H1 (cell line): Measurements from ENCODE around the gene DCP1B. TPM values are rescaled to one million over a fixed set of nuclear protein-coding genes. Genes with fewer than 3 reads are reported as not detected.

Experiments
- CTCF ChIA-PET: fragments of 300-600 bp; sonication (Branson Sonifier 250); formaldehyde crosslinking; loops from one replicate; lab custom pipeline; 2021; ENCODE audit not compliant: partially characterized antibody; lab: Charles Lee
- POLR2A ChIA-PET: fragments of 300-600 bp; sonication (Branson Sonifier 250); formaldehyde crosslinking; loops from one replicate; lab custom pipeline; 2021; ENCODE audit warnings: inconsistent platforms; ENCODE audit not compliant: partially characterized antibody; lab: Charles Lee
- DNase-seq, 2 experiments: peaks; one replicate each; pipeline versions ENCODE4 v3.0.0 to v3.0.0-alpha.2; 2010 to 2022; ENCODE audit warnings: low spot score in 2 of 2, low read depth in 1 of 2, mixed read lengths in 1 of 2
- FAIRE-seq: peaks from 2 replicates; lab custom pipeline; 2011; peaks lifted over from hg19 to GRCh38; lab: Jason Lieb, UNC
- H2AFZ ChIP-seq: 2 replicates; pipeline ENCODE4 v1.8.1; 2012; ENCODE audit warnings: low read length, inconsistent platforms
- H2AK5ac ChIP-seq: 2 replicates; pipeline ENCODE4 v1.6.1; 2013; ENCODE audit warnings: low read depth, low read length
- H2BK120ac ChIP-seq: replicated peaks from 2 replicates; pipeline ENCODE3; 2013; ENCODE audit warnings: low read depth, low read length, inconsistent platforms
- H2BK12ac ChIP-seq: 2 replicates; pipeline ENCODE4 v1.6.1; 2013; ENCODE audit warnings: low read depth, low read length
- H2BK15ac ChIP-seq: 2 replicates; pipeline ENCODE4 v1.6.1; 2013; ENCODE audit warnings: low read length
- H2BK20ac ChIP-seq: 2 replicates; pipeline ENCODE4 v1.6.1; 2013; ENCODE audit warnings: low read length
- H2BK5ac ChIP-seq: 2 replicates; pipeline ENCODE4 v1.6.1; 2013; ENCODE audit warnings: low read depth, low read length
- H3K14ac ChIP-seq: 2 replicates; pipeline ENCODE4 v1.6.1; 2013; ENCODE audit warnings: inconsistent platforms; ENCODE audit not compliant: insufficient read length
- H3K18ac ChIP-seq: 2 replicates; pipeline ENCODE4 v1.6.1; 2013; ENCODE audit warnings: low read length; ENCODE audit errors: extremely low read depth
- H3K23ac ChIP-seq: 2 replicates; pipeline ENCODE4 v1.6.1; 2013; ENCODE audit warnings: inconsistent platforms; ENCODE audit not compliant: insufficient read length
- H3K23me2 ChIP-seq: 2 replicates; pipeline ENCODE4 v1.6.1; 2013; ENCODE audit warnings: low read depth, low read length
- H3K27ac ChIP-seq: 2 replicates; pipeline ENCODE4 v1.6.1; 2011; ENCODE audit warnings: low read depth, low read length, inconsistent platforms
- H3K27me3 ChIP-seq, 4 experiments: replicated peaks in 1 of 4; 1 replicate in 1 of 4; 2 replicates in 3 of 4; pipeline versions ENCODE4 v1.6.1 to v1.8.1; 2011 to 2013; ENCODE audit warnings: low read length in 3 of 4, mild to moderate bottlenecking in 3 of 4, inconsistent platforms in 2 of 4, mixed read lengths in 2 of 4, moderate library complexity in 1 of 4; ENCODE audit not compliant: control insufficient read depth in 3 of 4, insufficient read depth in 3 of 4; ENCODE audit errors: extremely low read depth in 1 of 4
- H3K36me3 ChIP-seq, 4 experiments: 2 replicates each; pipeline versions ENCODE4 v1.6.1 to v1.8.1; 2011 to 2013; ENCODE audit warnings: mild to moderate bottlenecking in 4 of 4, low read length in 3 of 4, moderate library complexity in 2 of 4, control low read depth in 1 of 4, inconsistent platforms in 1 of 4; ENCODE audit not compliant: insufficient read depth in 4 of 4, control insufficient read depth in 2 of 4
- H3K4ac ChIP-seq: replicated peaks from 2 replicates; pipeline ENCODE3; 2013; ENCODE audit warnings: low read length, low read depth, mixed read lengths, inconsistent platforms; ENCODE audit not compliant: insufficient read length
- H3K4me1 ChIP-seq, 4 experiments: replicated peaks in 1 of 4; 1 replicate in 1 of 4; 2 replicates in 3 of 4; pipeline versions ENCODE4 v1.6.1 to v1.8.1; 2011 to 2013; ENCODE audit warnings: low read length in 3 of 4, inconsistent platforms in 2 of 4, mixed read lengths in 1 of 4; ENCODE audit not compliant: insufficient read depth in 4 of 4, control insufficient read depth in 3 of 4
- H3K4me2 ChIP-seq, 2 experiments: 2 replicates each; pipeline versions ENCODE4 v1.6.1 to v1.8.1; 2011 to 2013; ENCODE audit warnings: low read depth in 2 of 2, low read length in 2 of 2, control low read depth in 1 of 2, inconsistent platforms in 1 of 2, mild to moderate bottlenecking in 1 of 2; ENCODE audit not compliant: insufficient read depth in 1 of 2
- H3K4me3 ChIP-seq, 4 experiments: fragments of 200-600, 300-600 bp in 1 of 4; sonication (generic), shearing (Covaris generic), sonication (Bioruptor Twin) in 1 of 4; 2 replicates each; pipeline versions ENCODE4 v1.5.1 to v1.8.1; 2011 to 2016; ENCODE audit warnings: low read length in 4 of 4, low read depth in 3 of 4, control low read depth in 2 of 4, inconsistent platforms in 2 of 4, mild to moderate bottlenecking in 2 of 4, mixed read lengths in 1 of 4, moderate library complexity in 1 of 4; ENCODE audit not compliant: insufficient read depth in 2 of 4; ENCODE audit errors: extremely low read depth in 1 of 4
- H3K56ac ChIP-seq: replicated peaks from 2 replicates; pipeline ENCODE3; 2013; ENCODE audit warnings: low read depth, mild to moderate bottlenecking, mixed read lengths, low read length, inconsistent platforms; ENCODE audit not compliant: insufficient read length
- H3K79me1 ChIP-seq: 2 replicates; pipeline ENCODE4 v1.6.1; 2013; ENCODE audit warnings: low read depth, low read length, control low read depth
- H3K79me2 ChIP-seq, 2 experiments: 2 replicates each; pipeline versions ENCODE4 v1.6.1 to v1.8.1; 2012 to 2013; ENCODE audit warnings: low read length in 2 of 2, mild to moderate bottlenecking in 2 of 2, inconsistent platforms in 1 of 2; ENCODE audit not compliant: insufficient read depth in 2 of 2, control insufficient read depth in 1 of 2
- H3K9ac ChIP-seq, 4 experiments: replicated peaks in 1 of 4; 1 replicate in 1 of 4; 2 replicates in 3 of 4; pipeline versions ENCODE4 v1.6.1 to v1.8.1; 2011 to 2013; ENCODE audit warnings: low read depth in 3 of 4, low read length in 3 of 4, control low read depth in 2 of 4, mild to moderate bottlenecking in 2 of 4, moderate library complexity in 2 of 4, inconsistent platforms in 1 of 4; ENCODE audit errors: extremely low read depth in 1 of 4
- H3K9me3 ChIP-seq, 2 experiments: 2 replicates each; pipeline versions ENCODE4 v1.6.1 to v1.8.1; 2012 to 2013; ENCODE audit warnings: mild to moderate bottlenecking in 2 of 2, moderate library complexity in 2 of 2, control low read depth in 1 of 2, inconsistent platforms in 1 of 2, low read depth in 1 of 2, low read length in 1 of 2, mixed read lengths in 1 of 2; ENCODE audit not compliant: insufficient read depth in 2 of 2
- H4K20me1 ChIP-seq, 2 experiments: replicated peaks in 1 of 2; 2 replicates each; pipeline versions ENCODE3 to v1.8.1; 2011 to 2013; ENCODE audit warnings: inconsistent platforms in 2 of 2, low read length in 2 of 2, mild to moderate bottlenecking in 1 of 2; ENCODE audit not compliant: insufficient read depth in 2 of 2, control insufficient read depth in 1 of 2
- H4K5ac ChIP-seq: 2 replicates; pipeline ENCODE4 v1.6.1; 2013; ENCODE audit warnings: low read length, low read depth, mixed read lengths, inconsistent platforms; ENCODE audit not compliant: insufficient read length
- H4K8ac ChIP-seq: 2 replicates; pipeline ENCODE4 v1.8.0; 2013; ENCODE audit warnings: mild to moderate bottlenecking, moderate library complexity, low read length, inconsistent platforms; ENCODE audit not compliant: insufficient read depth; ENCODE audit errors: extremely low read depth
- H4K91ac ChIP-seq: replicated peaks from 2 replicates; pipeline ENCODE3; 2013; ENCODE audit warnings: low read length, mixed read lengths, inconsistent platforms; ENCODE audit not compliant: insufficient read length
- RXRA ChIP-seq: IDR thresholded peaks from 2 replicates; pipeline ENCODE4 v1.6.1; 2011; ENCODE audit warnings: low read depth, mild to moderate bottlenecking, low read length, moderate library complexity; ENCODE audit not compliant: insufficient read depth
- WGBS, 2 experiments: shearing (Covaris generic) in 1 of 2; methylation state at CpG; one replicate each; pipeline versions ENCODE4 v1.1.6 to v1.1.7; 2013 to 2015; ENCODE audit warnings: low lambda C conversion rate in 2 of 2, mixed read lengths in 2 of 2, inconsistent platforms in 1 of 2, low coverage in 1 of 2, missing lambda C conversion rate in 1 of 2; ENCODE audit not compliant: insufficient replicate concordance in 2 of 2, insufficient coverage in 1 of 2, insufficient read length in 1 of 2; ENCODE audit errors: extremely low coverage in 1 of 2, missing lambda C conversion rate in 1 of 2; 5-methylcytosine and 5-hydroxymethylcytosine counted together
- polyA plus RNA-seq, 7 experiments: library from polyadenylated mRNA; depleted of rRNA in 3 of 7; stranded (reverse) in 5 of 7; unstranded in 2 of 7; fragments of >200 nt in 5 of 7; fragments of 200-250 nt in 2 of 7; gene quantifications; 1 replicate in 5 of 7; 2 replicates in 1 of 7; 4 replicates in 1 of 7; pipeline versions ENCODE4 v1.2.1 to v1.2.3, GENCODE V29; 2011 to 2013; ENCODE audit warnings: missing spikeins in 2 of 7, mixed read lengths in 2 of 7
- total RNA-seq: library from RNA; stranded (reverse); fragmentation: NEBNext Ultra II Directional; extraction: Animal tissue kit (Norgen Biotek cat#: 25700); gene quantifications from 2 replicates; pipeline ENCODE4 v1.2.1, GENCODE V29; 2021

Gene DCP1B
- total and polyA plus RNA-seq, 2 of the 8 experiments (the other 6 are each of a cell fraction or from before 2014, with no cell fraction given): 14.8 to 29.0 TPM

- no peak for DNase-seq
- Histone ChIP-seq H2BK20ac (no peak overlapping the region), H2BK120ac (no peak overlapping the region), H2BK5ac (no peak overlapping the region), H3K14ac (no peak overlapping the region), H3K36me3 (no peaks in the 10 kb centered on the region), H2AFZ (no peak overlapping the region), H4K5ac (no peak overlapping the region), H3K23me2 (no peaks in the 10 kb centered on the region), H3K23ac (no peak overlapping the region), H4K20me1 (no peaks in the 10 kb centered on the region), H4K91ac (no peak overlapping the region), H3K18ac (no peak overlapping the region), H3K27me3 (no peaks in the 10 kb centered on the region), H3K4me2 (no peak overlapping the region), H2AK5ac (no peak overlapping the region), H3K9ac (no peak overlapping the region), H3K79me1 (no peaks in the 10 kb centered on the region), H3K4ac (no peak overlapping the region), H3K4me1 (no peaks in the 10 kb centered on the region), H3K27ac (no peak overlapping the region), H3K9me3 (no peaks in the 10 kb centered on the region), H4K8ac (no peak overlapping the region), H2BK12ac (no peak overlapping the region), H2BK15ac (no peak overlapping the region), H3K56ac (no peak overlapping the region), H3K4me3 (no peak overlapping the region), H3K79me2 (no peaks in the 10 kb centered on the region)
- no peak for FAIRE-seq
- no peak for TF ChIP-seq RXRA
- POLR2A ChIA-PET: no interaction called here
- WGBS, 2 experiments: 88% methylated on average over 1 of the region's 1 CpG; no CpG with 5 or more reads in 1 of the 2 experiments
- CTCF ChIA-PET: interaction anchor here (0.7 to 1.2 kb wide), 4 partner anchors 25 to 660 kb away, joined by 3 to 4 read pairs (median 3); no protein-coding TSS in a partner anchor
Observed at GRCh38 chr12:1972260-1972659, 32.0 kb downstream of the DCP1B start.
